NOMO-1 treated with dmso at 0.1 percent for 144 hours (cell line): ENCODE results near the gene HSFX3.
"Not testable (repeated sequence)": the region's sequence is repeated elsewhere in the genome, so short reads cannot be mapped to it uniquely, and the experiment has no call there.

Experiments
- DNase-seq: peaks from one replicate; lab custom pipeline; 2025; ENCODE audit not compliant: unreplicated experiment; lab: John Stamatoyannopoulos, UW

HSFX3 gene

GRCh38 chrX:149545545-149546543 lies 3.9 kb downstream of the HSFX3 start:
- DNase-seq = not testable (repeated sequence)

GRCh38 chrX:149541521-149542047 lies 8.1 kb downstream of the HSFX3 start:
- DNase-seq = no peak

- DNase-seq = peak; percentile 90
Observed at GRCh38 chrX:149540621-149541520, 8.9 kb downstream of the HSFX3 start, which contains the start of gene EOLA1. TSS of gene EOLA1 (plus strand) at chrX:149541012. CDS start at chrX:149545631, 4,619 bp downstream.

- DNase-seq = no peak
Observed at GRCh38 chrX:149540131-149540620, 9.5 kb downstream of the HSFX3 start.

- peak; percentile 86 for DNase-seq
Observed at GRCh38 chrX:149539283-149540130, 10.2 kb downstream of the HSFX3 start.

GRCh38 chrX:149537474-149537873 lies 12.2 kb downstream of the HSFX3 start:
- DNase-seq = not testable (repeated sequence)

- not testable (repeated sequence) for DNase-seq
Observed at GRCh38 chrX:149534926-149535602, 14.7 kb downstream of the HSFX3 start.

- DNase-seq = not testable (repeated sequence)
Observed at GRCh38 chrX:149533999-149534398, 15.7 kb downstream of the HSFX3 start.

GRCh38 chrX:149532868-149533267 lies 16.9 kb downstream of the HSFX3 start:
- DNase-seq = not testable (repeated sequence)

GRCh38 chrX:149531599-149531998 lies 18.1 kb downstream of the HSFX3 start:
- DNase-seq = no peak

- no peak for DNase-seq
Observed at GRCh38 chrX:149528381-149528780, 21.3 kb downstream of the HSFX3 start.

- no peak for DNase-seq
Observed at GRCh38 chrX:149527705-149528104, 22.0 kb downstream of the HSFX3 start.

- DNase-seq = not testable (repeated sequence)
Observed at GRCh38 chrX:149526318-149527033, 23.2 kb downstream of the HSFX3 start.

- not testable (repeated sequence) for DNase-seq
Observed at GRCh38 chrX:149525903-149526302, 23.8 kb downstream of the HSFX3 start.

- peak; percentile 26 for DNase-seq
Observed at GRCh38 chrX:149525389-149525788, 24.3 kb downstream of the HSFX3 start.

GRCh38 chrX:149522916-149523315 lies 26.8 kb downstream of the HSFX3 start:
- no peak for DNase-seq

- no peak for DNase-seq
Observed at GRCh38 chrX:149521438-149521837, 28.3 kb downstream of the HSFX3 start.

GRCh38 chrX:149520636-149521277 lies 29.0 kb downstream of the HSFX3 start:
- DNase-seq = not testable (repeated sequence)
